Mammary epithelial cell (primary cell): Measurements from ENCODE around the gene SNX22.

Experiments
- CTCF ChIP-seq, 2 donors: IDR thresholded peaks in 1 of 2; conservative IDR thresholded peaks in 1 of 2; 2 replicates each; pipeline ENCODE4 v1.5.1; 2011 to 2012; ENCODE audit warnings: inconsistent platforms in 2 of 2, low read length in 2 of 2, mild to moderate bottlenecking in 2 of 2, control low read depth in 1 of 2, low read depth in 1 of 2; ENCODE audit not compliant: insufficient read depth in 1 of 2; ENCODE audit errors: extremely low read depth in 1 of 2
- EZH2 ChIP-seq: IDR thresholded peaks from 2 replicates; pipeline ENCODE4 v1.6.1; 2012; ENCODE audit warnings: low read length, inconsistent platforms, borderline replicate concordance

GRCh38 chr15:64125978-64126377, 25.6 kb upstream of the SNX22 start:
- TF ChIP-seq CTCF (conservative IDR thresholded peaks at IDR 0.05 in 1 of 2, IDR thresholded peaks at IDR 0.05 in 1 of 2; ENCODE audit: extremely low read depth in 1 of 2, insufficient read depth in 1 of 2, low read depth in 1 of 2, low read length in 2 of 2) (no peak), EZH2 (no peak)
